HG02852 (cell line): ENCODE data around the gene FCGR2B.
A peak's percentile ranks its signal among the peaks of the same experiment; 100 is the strongest.
"Not testable (repeated sequence)": the region's sequence is repeated elsewhere in the genome, so short reads cannot be mapped to it uniquely, and the experiment has no call there.

Experiments used
- ATAC-seq: cut with Tn5 transposase; IDR thresholded peaks from one replicate; pipeline ENCODE4 v1.9.1; 2021; ENCODE audit warnings: mild to moderate bottlenecking, moderate library complexity; ENCODE audit not compliant: unreplicated experiment

Gene FCGR2B

DNA sequence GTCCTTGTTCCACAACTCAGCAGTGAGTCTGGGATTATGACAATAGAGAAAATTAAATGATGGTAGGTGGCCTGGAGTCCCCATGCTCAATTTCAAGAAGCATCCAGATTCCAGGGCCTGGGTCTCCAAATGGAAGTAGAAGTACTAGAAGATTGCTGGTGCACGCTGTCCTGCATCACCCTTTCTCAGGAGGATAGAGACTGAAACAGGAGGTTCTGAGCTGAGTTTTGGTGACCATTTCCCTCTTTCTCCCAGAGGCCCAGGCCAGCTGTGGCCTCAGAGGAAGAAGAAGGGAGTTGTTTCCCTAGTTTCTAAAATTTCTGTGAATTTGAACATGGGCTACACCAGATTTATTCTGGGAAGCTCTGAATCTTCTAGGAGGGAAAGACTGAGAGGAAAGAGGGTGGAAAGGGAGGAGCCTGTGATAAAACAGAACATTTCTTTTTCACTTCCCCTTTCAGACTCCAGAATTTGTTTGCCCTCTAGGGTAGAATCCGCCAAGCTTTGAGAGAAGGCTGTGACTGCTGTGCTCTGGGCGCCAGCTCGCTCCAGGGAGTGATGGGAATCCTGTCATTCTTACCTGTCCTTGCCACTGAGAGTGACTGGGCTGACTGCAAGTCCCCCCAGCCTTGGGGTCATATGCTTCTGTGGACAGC is at the start of gene FCGR2B:
Gene FCGR2B, plus strand, starts transcription at position 460 of the 656 bp plus-strand sequence. Its CDS starts 99 bp downstream, at position 559.
- peak; percentile 60 for ATAC-seq

DNA sequence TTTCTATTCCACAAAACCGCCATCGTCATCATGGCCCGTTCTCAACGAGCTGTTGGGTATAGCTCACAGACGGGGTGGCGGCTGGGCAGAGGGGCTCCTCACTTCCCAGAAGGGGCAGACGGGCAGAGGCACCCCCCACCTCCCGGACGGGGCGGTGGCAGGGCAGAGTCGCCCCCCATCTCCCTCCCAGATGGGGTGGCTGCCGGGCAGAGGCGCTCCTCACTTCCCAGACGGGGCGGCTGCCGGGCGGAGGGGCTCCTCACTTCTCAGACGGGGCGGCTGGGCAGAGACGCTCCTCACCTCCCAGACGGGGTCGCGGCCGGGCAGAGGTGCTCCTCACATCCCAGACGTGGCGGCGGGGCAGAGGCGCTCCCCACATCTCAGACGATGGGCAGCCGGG is 46.5 kb upstream of the FCGR2B start:
- not testable (repeated sequence) for ATAC-seq

DNA sequence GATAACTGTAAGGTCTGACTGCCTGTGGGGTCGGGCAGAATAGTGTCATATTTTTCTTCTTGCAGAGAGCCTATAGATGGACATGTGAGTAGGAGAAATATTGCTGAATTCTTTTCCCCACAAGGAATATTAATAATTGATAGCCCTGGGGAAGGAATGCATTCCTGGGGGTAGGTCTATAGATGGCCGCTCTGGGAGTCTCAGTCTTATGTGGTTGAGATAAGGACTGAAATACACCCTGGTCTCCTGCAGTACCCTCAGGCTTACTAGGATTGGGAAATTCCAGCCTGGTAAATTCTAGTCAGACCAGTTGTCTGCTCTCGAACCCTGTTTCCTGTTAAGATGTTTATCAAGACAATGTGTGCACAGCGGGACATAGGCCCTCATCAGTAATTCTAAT is 44.4 kb upstream of the FCGR2B start:
- ATAC-seq = not testable (repeated sequence)

- not testable (repeated sequence) for ATAC-seq
Observed at GRCh38 chr1:161620399-161620798, 42.5 kb upstream of the FCGR2B start.

GRCh38 chr1:161621181-161622000 is 41.6 kb upstream of the FCGR2B start:
- ATAC-seq = not testable (repeated sequence)

DNA sequence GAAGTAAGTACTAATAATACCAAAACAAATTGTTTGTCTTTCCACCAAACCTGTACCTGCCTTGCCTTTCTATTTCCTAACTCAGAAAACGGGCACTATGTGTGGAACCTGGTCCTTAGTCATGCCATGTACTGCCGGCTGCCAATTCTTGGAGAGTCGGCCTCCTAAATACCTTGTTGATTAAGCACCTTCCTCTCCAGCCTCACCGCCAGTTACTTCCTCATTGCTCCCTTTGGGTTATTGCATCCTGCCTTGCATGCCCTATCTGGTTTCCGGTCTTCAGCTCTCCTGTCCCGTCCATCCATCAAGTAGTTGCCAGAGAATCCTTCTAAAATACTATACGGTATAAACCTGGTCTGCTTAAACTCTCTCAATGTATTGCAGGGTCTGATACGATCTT is 40.9 kb upstream of the FCGR2B start:
- ATAC-seq = not testable (repeated sequence)

GRCh38 chr1:161623401-161624051 is 39.4 kb upstream of the FCGR2B start:
- ATAC-seq = peak; percentile 58

DNA sequence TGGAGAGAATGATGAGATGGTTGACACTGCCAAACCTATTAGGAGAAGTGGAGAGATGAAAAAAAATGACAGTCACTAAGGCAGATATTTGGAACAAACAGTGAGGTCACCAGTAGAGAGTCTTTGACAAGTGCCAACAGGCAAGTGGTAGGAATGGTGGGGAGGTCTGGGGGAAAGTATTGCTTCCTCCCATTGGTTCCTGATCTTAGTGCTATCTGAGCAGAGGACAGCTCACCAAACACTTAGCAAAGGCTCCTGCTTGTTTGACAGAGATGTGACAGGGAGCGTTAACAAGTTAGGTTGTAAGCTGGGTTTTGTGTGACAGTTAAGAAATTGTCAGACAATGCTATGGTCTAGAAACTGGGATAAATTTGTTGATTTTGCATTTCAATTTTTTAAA is 38.3 kb upstream of the FCGR2B start:
- not testable (repeated sequence) for ATAC-seq

DNA sequence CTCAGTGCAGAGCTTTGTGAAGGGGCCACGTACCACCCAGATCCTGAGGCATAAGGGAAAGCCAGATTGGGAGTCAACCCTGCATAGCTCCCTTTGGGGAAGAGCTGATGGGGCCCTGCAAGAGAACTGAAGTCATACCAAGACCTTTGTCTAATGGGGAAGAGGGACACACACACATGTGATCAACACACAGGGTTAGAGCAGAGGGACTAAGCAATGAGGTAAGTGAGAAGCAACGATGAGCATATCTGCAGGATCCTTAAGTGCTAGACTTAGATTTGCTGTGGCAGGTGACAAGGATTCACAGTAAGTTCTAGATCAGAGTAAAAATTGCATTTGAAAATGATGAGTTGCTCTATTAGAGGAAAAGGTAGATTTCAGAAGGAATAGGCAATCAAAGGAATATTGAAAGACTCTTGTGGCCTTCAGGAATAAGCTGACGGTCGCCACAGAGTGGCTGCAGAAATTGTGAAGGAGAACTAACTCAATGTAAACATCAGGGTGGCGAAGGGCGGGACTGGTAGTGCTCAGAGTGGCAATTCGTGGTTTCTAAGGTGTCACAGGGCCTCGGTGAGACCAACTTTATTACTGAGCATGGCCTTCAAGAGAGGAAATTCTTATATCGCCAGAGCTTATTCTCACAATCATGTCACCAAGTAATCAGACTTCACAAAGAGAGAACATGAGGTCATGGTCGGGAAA is 36.3 kb upstream of the FCGR2B start:
- not testable (repeated sequence) for ATAC-seq

DNA sequence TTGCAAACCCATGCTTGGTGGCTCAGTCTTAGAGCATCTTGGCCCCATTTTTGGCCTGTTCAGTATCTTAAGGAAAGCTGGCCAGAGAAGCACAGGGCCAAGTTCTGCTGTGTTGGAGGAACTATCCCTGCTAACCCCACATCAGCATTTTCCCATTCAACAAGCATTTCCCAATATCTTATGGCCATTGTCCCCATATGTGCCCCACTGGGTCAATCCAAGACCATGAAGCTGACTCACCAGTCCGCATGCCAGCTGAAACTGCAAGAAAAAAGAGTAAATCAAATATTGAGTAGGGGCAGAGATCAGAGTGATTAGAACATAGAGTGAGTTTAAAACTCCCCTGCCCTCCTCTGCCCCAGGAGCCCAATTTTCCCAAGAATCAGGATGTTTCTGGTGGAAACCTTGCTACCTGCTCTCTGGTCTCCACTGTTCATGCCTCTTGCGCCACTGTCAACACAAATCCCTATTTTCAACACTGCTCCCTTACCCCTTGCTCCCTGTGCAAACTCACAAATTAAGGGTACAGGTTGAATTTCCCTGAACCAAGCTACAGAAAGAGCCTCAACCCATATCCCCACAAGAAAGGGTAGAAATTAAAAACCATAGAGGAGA is 32.7 kb upstream of the FCGR2B start:
- ATAC-seq = not testable (repeated sequence)

DNA sequence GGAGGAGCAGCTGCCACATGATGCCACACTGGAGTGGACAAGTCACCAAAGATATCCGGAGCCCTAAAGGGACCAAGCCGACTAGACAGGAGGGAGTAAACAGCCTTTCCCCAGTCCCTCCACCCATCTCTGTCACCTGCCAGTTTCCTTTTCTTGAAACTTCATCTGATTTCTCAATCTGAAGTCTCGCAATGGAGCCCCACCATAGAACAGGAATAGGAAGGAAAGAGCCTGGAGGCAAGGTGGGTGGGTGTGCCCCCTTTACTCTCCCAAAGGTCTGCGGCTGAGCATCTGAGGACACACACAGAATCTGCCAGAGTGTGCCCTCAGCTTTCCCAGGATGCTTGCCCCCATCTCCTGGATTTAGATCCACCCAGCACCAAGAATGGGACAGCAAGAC is 31.9 kb upstream of the FCGR2B start, which contains the start of gene FCGR3B:
Gene FCGR3B, minus strand, starts transcription at position 101 of the 400 bp plus-strand sequence. Its CDS starts 82 bp downstream, at position 19.
- no peak for ATAC-seq

GRCh38 chr1:161634993-161635392 is 27.9 kb upstream of the FCGR2B start:
- ATAC-seq = not testable (repeated sequence)

DNA sequence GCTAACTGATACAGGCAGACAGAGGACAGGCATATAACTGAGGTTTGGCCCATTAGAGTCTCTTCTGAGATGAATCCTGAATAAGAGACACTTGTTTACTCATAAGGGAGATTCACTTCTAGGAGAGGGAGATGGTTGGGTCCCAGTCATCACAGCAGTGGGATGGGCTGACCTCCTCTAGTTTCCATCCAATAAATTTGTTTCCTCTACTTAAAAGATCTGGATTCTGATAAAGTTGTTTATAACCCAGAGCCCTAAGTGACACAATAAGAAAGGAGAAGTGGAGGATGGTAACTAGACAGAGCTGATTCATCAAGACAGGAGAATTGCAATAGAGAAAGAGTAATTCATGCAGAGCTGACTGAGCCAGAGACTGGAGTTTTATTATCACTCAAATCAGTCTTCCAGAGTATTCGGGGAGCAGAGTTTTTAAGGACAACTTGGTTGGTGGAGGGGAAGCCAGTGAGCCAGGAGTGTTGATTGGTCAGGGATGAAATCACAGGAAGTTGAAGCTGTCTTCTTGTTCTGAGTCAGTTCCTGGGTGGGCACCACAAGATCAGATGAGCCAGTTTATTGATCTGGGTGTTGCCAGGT is 26.7 kb upstream of the FCGR2B start:
- ATAC-seq = not testable (repeated sequence)

GRCh38 chr1:161636976-161637375 is 26.0 kb upstream of the FCGR2B start:
- ATAC-seq = not testable (repeated sequence)

GRCh38 chr1:161638251-161638993 is 24.5 kb upstream of the FCGR2B start:
- not testable (repeated sequence) for ATAC-seq

- ATAC-seq = not testable (repeated sequence)
Observed at GRCh38 chr1:161639203-161639602, 23.7 kb upstream of the FCGR2B start.

- not testable (repeated sequence) for ATAC-seq
Observed at GRCh38 chr1:161642697-161643096, 20.2 kb upstream of the FCGR2B start.

GRCh38 chr1:161643481-161644208 is 19.3 kb upstream of the FCGR2B start:
- not testable (repeated sequence) for ATAC-seq
